Stomach (tissue), 4 donors: ENCODE data around the gene AREG.

Experiments
- EP300 ChIP-seq: sonication (generic); formaldehyde crosslinking; IDR thresholded peaks from one replicate; pipeline ENCODE4 v1.6.1; 2017; ENCODE audit warnings: antibody characterized with exemption
- TF ChIP-seq, protein P1 (sequence below), 7 experiments: fragments of 450-650 bp in 4 of 7; fragments of 200-600 bp in 3 of 7; sonication (generic) in 3 of 7; IDR thresholded peaks; one replicate each; pipeline ENCODE4 v1.5.1; 2016 to 2019; ENCODE audit warnings: antibody characterized with exemption in 7 of 7, control low read depth in 2 of 7, mild to moderate bottlenecking in 1 of 7

DNA sequence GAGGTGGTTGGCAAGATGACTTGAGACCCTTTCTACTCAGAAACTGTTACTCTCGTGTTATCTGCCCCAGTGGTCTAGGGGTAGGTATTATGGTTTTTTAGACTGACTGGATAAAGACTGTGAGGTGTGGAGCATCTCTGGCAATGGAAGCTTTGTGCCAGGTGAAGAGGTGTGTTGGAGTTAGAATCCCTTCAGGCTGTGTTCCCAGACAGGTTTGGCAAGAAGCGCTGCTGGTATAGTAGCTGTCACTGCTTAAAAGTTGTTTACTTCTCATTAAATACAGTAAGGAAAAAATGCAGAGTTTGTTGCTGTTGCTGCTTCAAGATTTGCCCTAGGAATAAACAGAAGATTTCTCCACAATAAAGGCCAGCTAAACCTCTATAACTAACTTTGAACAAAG is 35.3 kb downstream of the AREG start:
- TF ChIP-seq, protein P1, sequence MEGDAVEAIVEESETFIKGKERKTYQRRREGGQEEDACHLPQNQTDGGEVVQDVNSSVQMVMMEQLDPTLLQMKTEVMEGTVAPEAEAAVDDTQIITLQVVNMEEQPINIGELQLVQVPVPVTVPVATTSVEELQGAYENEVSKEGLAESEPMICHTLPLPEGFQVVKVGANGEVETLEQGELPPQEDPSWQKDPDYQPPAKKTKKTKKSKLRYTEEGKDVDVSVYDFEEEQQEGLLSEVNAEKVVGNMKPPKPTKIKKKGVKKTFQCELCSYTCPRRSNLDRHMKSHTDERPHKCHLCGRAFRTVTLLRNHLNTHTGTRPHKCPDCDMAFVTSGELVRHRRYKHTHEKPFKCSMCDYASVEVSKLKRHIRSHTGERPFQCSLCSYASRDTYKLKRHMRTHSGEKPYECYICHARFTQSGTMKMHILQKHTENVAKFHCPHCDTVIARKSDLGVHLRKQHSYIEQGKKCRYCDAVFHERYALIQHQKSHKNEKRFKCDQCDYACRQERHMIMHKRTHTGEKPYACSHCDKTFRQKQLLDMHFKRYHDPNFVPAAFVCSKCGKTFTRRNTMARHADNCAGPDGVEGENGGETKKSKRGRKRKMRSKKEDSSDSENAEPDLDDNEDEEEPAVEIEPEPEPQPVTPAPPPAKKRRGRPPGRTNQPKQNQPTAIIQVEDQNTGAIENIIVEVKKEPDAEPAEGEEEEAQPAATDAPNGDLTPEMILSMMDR (IDR thresholded peaks at IDR 0.05) = no peak
- no peak for TF ChIP-seq EP300
